GM19240 (cell line): ENCODE results near the gene E2F8.
A peak's percentile ranks its signal among the peaks of the same experiment; 100 is the strongest.
"Not testable (repeated sequence)": the region's sequence is repeated elsewhere in the genome, so short reads cannot be mapped to it uniquely, and the experiment has no call there.

Experiments
- DNase-seq: peaks from one replicate; pipeline ENCODE4 v3.0.0; 2011; ENCODE audit warnings: low spot score; ENCODE audit not compliant: insufficient read length

The E2F8 gene, protein sequence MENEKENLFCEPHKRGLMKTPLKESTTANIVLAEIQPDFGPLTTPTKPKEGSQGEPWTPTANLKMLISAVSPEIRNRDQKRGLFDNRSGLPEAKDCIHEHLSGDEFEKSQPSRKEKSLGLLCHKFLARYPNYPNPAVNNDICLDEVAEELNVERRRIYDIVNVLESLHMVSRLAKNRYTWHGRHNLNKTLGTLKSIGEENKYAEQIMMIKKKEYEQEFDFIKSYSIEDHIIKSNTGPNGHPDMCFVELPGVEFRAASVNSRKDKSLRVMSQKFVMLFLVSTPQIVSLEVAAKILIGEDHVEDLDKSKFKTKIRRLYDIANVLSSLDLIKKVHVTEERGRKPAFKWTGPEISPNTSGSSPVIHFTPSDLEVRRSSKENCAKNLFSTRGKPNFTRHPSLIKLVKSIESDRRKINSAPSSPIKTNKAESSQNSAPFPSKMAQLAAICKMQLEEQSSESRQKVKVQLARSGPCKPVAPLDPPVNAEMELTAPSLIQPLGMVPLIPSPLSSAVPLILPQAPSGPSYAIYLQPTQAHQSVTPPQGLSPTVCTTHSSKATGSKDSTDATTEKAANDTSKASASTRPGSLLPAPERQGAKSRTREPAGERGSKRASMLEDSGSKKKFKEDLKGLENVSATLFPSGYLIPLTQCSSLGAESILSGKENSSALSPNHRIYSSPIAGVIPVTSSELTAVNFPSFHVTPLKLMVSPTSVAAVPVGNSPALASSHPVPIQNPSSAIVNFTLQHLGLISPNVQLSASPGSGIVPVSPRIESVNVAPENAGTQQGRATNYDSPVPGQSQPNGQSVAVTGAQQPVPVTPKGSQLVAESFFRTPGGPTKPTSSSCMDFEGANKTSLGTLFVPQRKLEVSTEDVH

DNA sequence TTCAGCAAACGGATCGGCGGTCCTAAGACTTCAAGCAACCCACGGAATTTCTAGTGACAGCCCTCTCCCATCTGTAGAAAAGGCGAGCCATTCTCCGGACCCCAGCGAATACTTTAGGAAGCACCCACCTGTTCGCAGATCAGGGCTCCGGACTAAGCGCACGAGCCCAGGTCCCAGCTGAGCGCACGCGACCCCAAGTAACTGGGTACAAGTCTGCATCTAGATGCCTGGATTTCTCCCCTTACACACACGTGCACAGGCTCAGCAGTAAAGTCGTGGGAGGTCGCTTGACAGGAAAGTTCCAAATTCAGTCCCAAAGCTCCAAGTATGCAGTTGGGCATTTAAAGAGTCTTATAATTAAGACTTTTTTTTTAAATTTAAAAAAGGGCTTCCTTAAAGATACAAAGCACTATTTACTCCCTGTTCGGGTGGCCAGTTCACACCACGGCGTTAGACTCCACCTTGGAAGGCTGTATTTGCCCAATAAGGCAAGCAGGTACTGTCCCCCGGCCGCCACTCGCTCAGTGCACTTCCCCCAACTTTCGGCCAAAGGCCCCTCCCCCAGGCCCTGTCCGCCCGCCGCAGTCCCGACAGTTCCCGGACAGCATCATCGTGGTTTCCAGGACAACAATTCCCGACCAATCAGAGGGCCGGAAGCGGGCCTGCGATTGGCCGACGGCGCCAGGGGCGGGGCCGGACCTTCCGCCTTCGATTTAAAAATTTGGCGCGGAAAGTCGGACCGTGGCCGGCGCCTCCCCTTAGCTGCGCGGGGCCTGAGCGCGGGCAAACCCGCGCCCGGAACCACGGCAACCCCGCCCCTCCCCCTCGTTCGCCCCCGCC, at the start of gene E2F8:
E2F8 (minus strand) TSS at position 526 of the 840 bp plus-strand sequence. CDS start 824 bp downstream, outside the sequence.
- peak; percentile 88 for DNase-seq

DNA sequence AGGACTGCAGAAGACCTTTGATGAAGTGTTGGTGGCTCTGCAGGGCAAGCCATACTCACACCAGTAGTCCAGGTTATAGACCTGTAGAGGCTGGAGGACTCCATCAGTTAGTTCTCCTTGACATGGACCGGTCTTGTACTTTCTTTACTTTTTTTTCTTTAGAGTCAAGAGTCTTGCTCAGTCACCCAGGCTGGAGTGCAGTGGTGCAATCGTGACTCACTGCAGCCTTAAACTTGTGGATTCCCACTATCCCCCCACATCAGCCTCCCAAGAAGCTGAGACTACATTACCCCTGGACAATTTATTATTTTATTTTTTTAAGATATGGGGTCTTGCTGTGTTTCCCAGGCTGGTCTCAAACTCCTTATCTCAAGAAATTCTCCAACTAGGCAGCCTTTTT, 49.6 kb upstream of the E2F8 start:
- DNase-seq: no peak

DNA sequence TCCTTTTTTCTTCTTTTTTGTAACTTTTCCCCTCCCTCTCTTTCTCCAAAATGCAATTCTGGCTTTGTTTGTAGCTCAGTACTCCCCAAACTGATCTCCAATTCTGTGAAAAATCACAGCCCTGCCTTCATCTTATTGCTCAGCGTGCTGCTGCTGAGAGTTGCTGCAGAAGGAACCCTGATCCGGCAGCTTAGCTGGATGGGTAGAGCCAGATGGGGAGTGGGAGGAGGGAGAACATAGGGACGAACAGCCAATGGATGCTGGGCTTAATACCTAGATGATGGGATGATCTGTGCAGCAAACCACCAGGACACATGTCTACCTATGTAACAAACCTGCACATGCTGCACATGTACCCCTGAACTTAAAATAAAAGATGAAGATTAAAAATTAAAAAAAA, 47.5 kb upstream of the E2F8 start:
- no peak for DNase-seq

DNA sequence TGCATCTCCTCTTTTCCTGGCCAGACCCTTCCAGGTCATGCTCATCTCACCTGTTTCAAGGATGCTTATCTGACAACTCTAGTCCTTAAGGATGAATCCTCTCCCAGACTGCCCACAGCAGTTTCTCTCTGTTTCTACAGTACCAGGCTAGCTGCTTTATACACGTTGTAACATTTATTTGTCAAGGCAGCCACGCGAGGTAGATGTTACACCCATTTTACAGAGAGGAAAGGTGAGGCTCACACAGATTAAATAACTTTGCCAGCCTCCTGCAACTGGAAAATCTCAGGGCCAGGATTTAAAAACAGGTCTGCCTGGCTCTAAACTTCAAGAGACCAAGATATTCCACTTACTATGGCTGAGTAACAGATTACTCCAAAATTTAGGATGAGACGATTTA, 45.7 kb upstream of the E2F8 start:
- DNase-seq: no peak

DNA sequence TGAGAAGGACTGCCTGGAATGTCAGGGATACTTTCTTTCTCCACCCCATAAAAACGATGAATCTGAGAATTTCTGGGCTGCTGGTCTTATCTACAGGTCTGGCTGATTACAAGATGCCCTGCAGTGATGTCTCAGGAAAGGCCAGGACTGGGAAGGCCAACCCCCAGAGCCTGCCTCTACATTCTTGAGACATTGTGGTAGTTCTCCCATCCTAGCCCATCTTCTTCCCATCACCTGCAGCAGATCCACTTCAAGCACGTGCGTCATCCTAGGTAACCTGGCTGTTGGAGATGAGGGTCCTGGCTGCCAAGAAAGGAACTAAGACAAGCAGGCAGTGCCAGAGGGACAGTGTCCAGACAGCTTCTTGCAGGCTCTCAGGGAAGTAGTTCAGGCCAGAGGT, 44.1 kb upstream of the E2F8 start:
- DNase-seq: no peak

DNA sequence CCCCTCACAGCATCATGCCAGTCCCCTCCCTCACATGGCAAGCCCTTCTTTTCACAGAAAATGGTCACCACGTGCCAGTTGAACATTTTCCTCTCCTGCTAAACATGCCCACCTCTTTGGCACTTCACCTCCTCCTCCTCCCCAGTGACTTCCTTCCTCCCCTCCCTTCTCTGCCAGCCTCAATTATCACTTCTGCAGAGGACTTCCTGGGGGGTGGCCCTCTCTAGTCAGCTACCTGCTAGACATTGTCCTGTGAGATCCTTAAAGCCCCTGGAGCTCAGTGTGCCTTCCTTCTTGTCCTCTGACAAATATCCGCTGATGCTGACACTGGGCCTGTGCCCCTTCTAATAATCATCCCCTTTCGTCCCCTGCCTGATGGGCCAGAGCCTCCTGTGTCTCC, 43.2 kb upstream of the E2F8 start:
- DNase-seq: no peak

DNA sequence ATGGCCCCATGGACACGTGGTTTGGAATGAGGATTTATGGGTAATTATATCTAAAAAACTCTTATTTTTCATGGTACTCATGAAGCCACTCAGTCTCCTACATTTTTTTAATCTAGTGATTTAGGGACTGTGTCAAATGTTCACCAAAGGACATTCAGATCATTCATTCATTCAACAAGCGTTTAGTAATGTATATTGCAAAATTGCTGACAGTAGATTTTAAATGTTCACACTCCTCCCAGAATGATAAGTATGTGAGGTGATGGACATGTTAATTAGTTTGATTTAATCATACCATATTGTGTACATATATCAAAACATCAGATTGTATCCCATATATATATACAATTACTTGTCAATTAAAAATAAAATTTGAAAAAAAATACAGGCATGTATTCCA, 40.8 kb upstream of the E2F8 start:
- DNase-seq: no peak

DNA sequence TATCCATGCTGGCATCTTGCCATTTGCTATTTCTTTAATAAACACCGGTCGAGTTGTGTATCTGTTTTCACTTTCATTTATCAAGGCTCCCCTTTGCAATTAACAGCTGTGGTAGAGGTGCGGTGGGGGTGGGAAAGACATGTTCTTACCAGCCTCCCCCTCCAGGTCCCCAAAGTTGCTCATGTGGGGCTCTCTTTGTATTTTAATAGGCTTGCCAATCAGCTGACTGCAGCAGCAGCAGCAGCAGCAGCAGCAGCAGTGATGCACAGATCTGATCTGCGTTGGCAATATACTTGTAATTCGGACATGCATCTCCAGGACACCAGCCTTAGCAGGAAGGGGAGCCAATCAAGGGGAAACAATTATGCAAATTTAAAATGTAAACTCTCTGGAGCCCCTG, 40.3 kb upstream of the E2F8 start:
- peak; percentile 14 for DNase-seq

DNA sequence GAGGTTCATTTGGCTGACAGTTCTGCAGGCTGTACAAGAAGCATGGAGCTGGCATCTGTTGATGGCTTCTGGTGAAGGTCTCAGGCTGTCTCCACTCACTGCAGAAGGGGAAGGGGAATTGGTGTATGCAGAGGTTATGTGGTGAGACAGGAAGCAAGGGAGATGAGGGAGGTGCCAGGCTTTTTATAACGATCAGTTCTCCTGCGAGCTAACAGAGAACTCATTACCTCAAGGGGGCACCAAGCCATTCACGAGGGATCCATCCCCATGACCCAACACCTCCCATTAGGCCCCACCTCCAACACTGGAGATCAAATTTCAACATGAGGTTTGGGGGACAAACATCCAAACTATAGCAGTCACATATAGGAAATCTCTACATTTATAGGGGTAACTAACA, 38.7 kb upstream of the E2F8 start:
- no peak for DNase-seq

DNA sequence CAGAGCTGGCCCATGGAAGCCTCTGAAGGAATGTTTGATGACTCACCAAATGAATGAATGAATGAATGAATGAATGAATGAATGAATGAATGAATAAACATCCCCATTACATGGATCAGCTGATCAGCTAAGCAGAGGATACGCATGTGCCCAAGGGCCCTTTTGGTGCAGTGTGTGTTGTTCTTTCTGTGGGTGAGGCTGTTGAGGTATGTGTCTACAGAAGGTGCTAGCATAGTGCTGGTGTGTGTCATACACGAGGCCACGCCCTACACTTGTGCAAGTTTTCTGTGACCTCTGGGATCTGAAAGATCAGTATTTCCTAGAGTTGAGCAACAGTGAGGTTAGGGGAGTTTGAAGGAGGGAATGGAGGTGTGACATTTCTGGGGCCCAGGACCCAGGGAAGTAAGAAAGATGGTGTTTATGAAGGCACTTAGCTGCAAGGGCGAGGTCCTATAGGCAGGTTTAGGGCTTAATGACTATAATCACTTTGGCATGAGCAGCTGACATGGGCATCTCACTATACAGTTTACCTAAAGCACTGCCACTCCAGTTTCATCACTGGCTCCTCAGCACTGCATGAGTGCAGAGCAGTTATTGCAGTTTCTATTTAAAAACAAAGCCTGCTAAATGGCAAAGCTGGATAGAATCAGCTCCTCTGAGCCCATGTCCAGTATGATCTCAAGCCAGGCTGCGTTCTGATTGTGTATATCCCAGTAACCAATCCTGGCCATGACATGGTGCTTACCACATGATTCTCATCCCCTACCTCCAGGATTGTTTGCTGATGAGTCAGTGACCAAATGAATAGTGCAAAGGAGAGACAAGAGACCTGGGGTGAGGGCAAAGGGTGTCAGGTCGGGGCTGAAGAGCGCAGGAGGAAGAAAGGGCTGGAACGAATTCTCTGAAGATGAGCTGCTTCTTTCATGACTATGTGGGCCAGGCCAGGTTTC, 36.4 kb upstream of the E2F8 start:
- DNase-seq: no peak

DNA sequence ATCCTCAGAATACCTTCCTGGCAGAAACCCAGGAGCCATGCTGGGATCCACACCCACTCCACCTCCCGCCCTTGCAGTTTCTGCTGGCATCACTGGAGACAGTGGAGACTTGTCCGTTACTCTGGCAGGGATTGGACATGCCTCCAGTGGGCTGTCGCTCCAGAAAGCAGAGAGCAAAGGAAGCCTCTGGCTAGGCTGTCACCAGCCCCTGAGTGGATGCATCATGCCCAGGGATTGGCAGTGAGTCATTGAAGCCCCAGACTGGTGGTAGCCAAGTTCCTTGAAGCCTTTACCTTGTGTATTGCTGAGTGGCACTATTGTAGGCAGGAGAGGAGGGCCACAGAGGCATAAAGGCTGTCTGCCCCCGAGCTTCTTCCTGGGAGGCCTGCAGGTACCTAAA, 34.8 kb upstream of the E2F8 start:
- no peak for DNase-seq

DNA sequence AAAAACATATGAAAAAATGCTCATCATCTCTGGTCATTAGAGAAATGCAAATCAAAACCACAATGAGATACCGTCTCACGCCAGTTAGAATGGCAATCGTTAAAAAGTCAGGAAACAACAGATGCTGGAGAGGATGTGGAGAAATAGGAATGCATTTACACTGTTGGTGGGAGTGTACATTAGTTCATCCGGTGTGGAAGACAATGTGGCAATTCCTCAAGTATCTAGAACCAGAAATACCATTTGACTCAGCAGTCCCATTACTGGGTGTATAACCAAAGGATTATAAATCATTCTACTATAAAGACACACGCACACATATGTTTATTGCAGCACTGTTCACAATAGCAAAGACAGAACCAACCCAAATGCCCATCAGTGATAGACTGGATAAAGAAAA, 32.5 kb upstream of the E2F8 start:
- DNase-seq: not testable (repeated sequence)

DNA sequence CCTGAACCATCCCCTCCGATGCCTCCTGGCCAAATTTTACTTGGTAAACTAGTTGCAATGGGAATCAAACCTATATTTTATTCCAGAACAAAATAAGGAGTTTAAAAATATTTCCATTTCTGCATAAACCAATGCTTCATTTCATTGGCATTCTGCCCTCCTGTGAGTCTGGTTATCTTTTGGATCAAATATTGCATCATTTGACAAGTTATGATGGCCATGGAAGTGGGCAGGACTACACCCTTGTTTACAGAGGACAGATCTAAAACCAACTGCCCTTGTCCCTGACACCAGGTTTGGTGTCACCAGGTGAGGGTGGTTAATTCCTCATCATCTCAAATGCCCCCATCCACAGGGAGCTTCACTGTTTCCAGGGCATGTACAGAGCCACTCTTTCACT, 28.2 kb upstream of the E2F8 start:
- no peak for DNase-seq

DNA sequence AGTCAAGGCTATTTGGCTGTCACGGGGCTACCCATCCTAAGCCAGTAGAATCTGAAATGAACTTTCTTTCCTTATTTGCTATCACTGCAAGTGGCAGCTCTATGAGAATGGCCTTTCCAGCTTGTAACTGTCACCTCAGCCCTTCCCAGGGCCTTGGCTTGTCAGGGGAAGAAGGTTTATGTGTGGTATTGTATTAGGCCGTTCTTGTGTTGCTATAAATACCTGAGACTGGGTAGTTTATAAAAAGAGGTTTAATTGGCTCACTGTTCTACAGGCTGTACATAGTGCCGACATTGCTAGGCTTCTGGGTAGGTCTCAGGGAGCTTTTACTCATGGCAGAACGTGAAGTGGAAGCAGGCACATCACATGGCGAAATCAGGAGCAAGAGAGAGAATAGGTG, 26.8 kb upstream of the E2F8 start:
- DNase-seq: no peak

DNA sequence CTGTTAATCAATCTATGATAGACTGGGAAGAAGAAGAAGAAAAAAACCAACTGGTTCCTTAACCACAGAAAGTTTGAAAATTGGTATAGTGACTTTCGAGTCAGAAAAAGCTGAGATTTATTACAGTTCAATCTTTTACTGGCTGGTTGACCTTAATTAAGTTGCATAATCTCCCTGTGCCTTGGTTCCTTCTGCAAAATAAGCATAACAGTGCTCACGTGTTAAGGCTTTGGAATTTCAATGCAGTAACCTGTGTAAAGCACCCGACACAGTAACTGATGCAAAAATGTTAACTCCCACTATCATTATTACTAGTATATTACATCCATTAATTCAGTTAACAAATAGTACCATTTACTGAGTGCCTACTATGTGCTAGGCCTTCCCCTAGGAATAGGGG, 22.6 kb upstream of the E2F8 start:
- DNase-seq: no peak

DNA sequence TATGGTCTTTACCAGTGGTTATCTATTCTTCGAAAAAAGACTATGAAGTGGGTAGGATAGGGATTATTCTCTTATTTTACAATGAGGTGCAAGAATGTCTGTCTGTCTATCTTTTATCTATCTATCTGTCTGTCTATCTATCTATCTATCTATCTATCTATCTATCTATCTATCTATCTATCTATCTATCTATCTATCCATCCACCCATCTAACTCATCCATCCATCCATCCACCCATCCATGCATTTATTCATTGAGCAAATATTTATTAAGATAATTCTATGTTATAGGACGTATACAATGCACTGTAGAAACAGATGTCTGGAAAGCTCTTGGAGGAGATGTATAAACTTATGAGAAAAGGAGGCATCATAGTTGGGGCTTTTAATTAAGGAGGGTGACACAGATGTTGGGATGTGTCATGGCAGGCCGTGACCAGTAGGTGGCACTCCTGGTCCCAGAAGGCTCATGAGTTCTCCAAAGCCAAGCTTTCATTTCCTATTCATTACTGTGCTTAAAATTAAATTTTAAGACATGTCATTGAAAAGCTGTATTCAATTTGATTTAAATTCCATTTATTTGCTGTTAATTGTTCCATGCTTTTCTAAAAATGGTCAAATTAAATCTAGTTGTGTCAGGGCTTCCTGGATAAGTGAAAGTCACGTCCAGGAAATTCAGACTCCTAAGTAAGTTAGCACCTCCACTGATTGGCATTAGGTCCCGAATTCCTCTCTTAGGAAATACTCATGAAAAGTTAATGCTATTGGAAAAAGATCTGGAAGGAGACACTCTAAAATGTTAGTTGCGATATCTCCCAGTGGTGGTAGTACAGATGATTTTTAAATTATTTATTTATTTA, 19.0 kb upstream of the E2F8 start:
- no peak for DNase-seq

DNA sequence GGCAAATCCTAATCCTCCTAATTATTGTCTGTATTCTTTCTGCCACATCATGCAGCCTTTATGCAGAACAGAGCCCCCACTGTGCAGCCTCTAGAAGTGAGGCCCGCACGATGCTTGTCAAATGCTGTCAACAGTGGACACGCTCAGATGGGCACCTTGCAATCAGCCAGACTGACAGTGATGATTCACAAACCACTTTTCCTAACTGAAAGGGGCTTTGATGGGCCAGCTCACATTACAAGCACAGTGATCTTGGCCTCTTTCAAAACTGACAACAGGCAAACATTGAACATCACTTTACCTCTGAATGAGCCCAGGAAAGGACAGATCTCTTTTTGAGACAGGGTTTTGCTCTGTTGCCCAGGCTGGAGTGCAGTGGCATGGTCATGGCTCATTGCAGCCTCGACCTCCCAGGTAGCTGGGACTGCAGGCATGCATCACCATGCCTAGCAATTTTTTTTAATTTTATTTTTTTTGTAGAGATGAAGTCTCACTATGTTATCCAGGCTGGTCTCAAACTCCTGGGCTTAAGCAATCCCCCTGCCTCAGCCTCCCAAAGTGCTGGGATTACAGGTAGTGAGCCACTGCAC, 18.0 kb upstream of the E2F8 start:
- DNase-seq: no peak

DNA sequence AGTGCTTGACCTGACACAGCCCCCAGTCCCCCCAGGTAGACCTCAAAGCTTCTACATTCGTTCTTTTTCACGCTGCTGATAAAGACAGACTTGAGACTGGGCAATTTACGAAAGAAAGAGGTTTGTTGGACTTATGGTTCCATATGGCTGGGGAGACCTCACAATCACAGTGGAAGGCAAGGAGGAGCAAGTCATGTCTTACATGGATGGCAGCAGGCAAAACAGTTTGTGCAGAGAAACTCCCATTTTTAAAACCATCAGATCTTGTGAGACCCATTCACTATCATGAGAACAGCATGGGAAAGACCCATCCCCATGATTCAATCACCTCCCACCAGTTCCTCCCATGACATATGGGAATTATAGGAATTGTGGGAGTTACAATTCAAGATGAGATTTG, 13.7 kb upstream of the E2F8 start:
- not testable (repeated sequence) for DNase-seq

DNA sequence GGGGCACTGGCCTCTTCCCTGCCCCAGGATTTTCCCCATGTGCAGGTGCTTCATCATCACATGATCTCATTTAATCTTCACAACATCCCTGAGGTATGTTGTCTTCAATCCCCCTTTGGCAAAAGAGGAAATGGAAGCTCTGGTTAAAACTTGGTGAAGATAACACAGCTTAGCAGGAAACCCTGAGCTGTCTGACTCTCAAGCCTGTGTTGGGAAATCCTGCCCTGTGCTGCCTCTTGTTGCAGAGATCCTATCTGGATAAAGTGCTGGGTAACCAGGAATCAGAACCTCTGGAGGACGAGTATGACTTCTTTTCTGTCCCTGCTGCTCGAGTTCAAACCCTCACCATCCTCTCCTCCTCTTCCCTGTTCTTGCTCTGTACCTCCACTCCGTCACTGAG, 13.1 kb upstream of the E2F8 start:
- no peak for DNase-seq
